GM12878 (cell line): ENCODE measurements around the gene HIC1. TPM values are rescaled to one million over a fixed set of nuclear protein-coding genes. Genes with fewer than 3 reads are reported as not detected.

Source experiments
- BHLHE40 ChIP-seq, 2 experiments: fragments of 450-650 bp in 1 of 2; IDR thresholded peaks; 2 replicates each; pipeline ENCODE4 v1.6.1; 2011 to 2017; ENCODE audit warnings: low read depth in 2 of 2, borderline replicate concordance in 1 of 2, improper control_type of control experiment in 1 of 2, low read length in 1 of 2, mild to moderate bottlenecking in 1 of 2
- CREM ChIP-seq: IDR thresholded peaks from 2 replicates; pipeline ENCODE4 v1.6.1; 2014; ENCODE audit warnings: antibody characterized with exemption, low read depth
- DPF2 ChIP-seq: fragments of 450-650 bp; IDR thresholded peaks from 2 replicates; pipeline ENCODE4 v1.6.1; 2017; ENCODE audit warnings: mild to moderate bottlenecking
- EP300 ChIP-seq, 2 experiments: fragments of 150-350 bp in 1 of 2; IDR thresholded peaks; 2 replicates each; pipeline ENCODE4 v1.6.1; 2011 to 2012; ENCODE audit warnings: low read depth in 2 of 2, low read length in 2 of 2, borderline replicate concordance in 1 of 2, improper control_type of control experiment in 1 of 2, inconsistent platforms in 1 of 2; ENCODE audit not compliant: control insufficient read depth in 1 of 2
- ETV6 ChIP-seq, 2 experiments: fragments of 450-650 bp in 1 of 2; IDR thresholded peaks in 1 of 2; conservative IDR thresholded peaks in 1 of 2; 2 replicates each; pipeline ENCODE4 v1.6.1; 2014; ENCODE audit warnings: antibody characterized with exemption in 1 of 2, borderline replicate concordance in 1 of 2, low read depth in 1 of 2, mild to moderate bottlenecking in 1 of 2, moderate library complexity in 1 of 2
- JUNB ChIP-seq: IDR thresholded peaks from 2 replicates; pipeline ENCODE4 v1.6.1; 2016; ENCODE audit warnings: antibody characterized with exemption, mild to moderate bottlenecking
- MEF2A ChIP-seq: IDR thresholded peaks from 2 replicates; pipeline ENCODE4 v1.6.1; 2011; ENCODE audit warnings: low read depth, mild to moderate bottlenecking, low read length, moderate library complexity; ENCODE audit not compliant: insufficient read depth
- MTA2 ChIP-seq: fragments of 450-650 bp; IDR thresholded peaks from 2 replicates; pipeline ENCODE4 v1.6.1; 2016; ENCODE audit warnings: low read depth, mild to moderate bottlenecking, moderate library complexity
- NR2F1 ChIP-seq: fragments of 450-650 bp; conservative IDR thresholded peaks from 2 replicates; pipeline ENCODE4 v1.6.1; 2017; ENCODE audit warnings: mild to moderate bottlenecking
- POLR2A ChIP-seq: IDR thresholded peaks from 2 replicates; pipeline ENCODE4 v1.6.1; 2011; ENCODE audit warnings: low read depth, mild to moderate bottlenecking, low read length
- SMAD1 ChIP-seq: fragments of 450-650 bp; IDR thresholded peaks from 2 replicates; pipeline ENCODE4 v1.6.1; 2018; ENCODE audit warnings: mild to moderate bottlenecking, low read depth; ENCODE audit not compliant: partially characterized antibody
- ZNF384 ChIP-seq: IDR thresholded peaks from 2 replicates; pipeline ENCODE4 v1.6.1; 2012; ENCODE audit warnings: low read depth, mild to moderate bottlenecking, low read length, improper control_type of control experiment, borderline replicate concordance
- polyA plus RNA-seq, 11 experiments: library from polyadenylated mRNA; depleted of rRNA in 4 of 11; unstranded in 6 of 11; stranded (reverse) in 5 of 11; fragments of >200 nt; fragmentation: Nextera tagmentation in 4 of 11; fragmentation: Illumina TruSeq in 1 of 11; extraction: Ambion mirVana in 4 of 11; extraction: Trizol in 1 of 11; gene quantifications; 1 replicate in 1 of 11; 2 replicates in 10 of 11; pipeline versions ENCODE4 v1.2.1 to v1.2.3, GENCODE V29; 2011 to 2016; ENCODE audit warnings: inconsistent platforms in 2 of 11, missing spikeins in 2 of 11, low read depth in 1 of 11
- total RNA-seq, 4 experiments: library from RNA; depleted of rRNA in 3 of 4; stranded (reverse); fragments of >200 nt in 3 of 4; fragmentation: Illumina TruSeq in 1 of 4; extraction: Trizol in 1 of 4; gene quantifications; 2 replicates each; pipeline versions ENCODE4 v1.2.1 to v1.2.3, GENCODE V29; 2013 to 2021
- TF ChIP-seq, protein P1 (sequence below): IDR thresholded peaks from 2 replicates; pipeline ENCODE4 v1.6.1; 2011; ENCODE audit warnings: mild to moderate bottlenecking, low read depth, low read length, moderate library complexity; ENCODE audit not compliant: insufficient replicate concordance
- TF ChIP-seq, protein P2 (sequence below): fragments of 450-650 bp; formaldehyde crosslinking; IDR thresholded peaks from 2 replicates; pipeline ENCODE4 v1.4.0; 2020; ENCODE audit warnings: mild to moderate bottlenecking, moderate library complexity
- TF ChIP-seq, protein P3 (sequence below): IDR thresholded peaks from 2 replicates; pipeline ENCODE4 v1.6.1; 2011; ENCODE audit warnings: borderline replicate concordance, low read depth, mild to moderate bottlenecking, moderate library complexity, mixed read lengths, low read length; ENCODE audit not compliant: insufficient read depth; ENCODE audit errors: extremely low read length
- TF ChIP-seq, protein P4 (sequence below): fragments of 450-650 bp; IDR thresholded peaks from 2 replicates; pipeline ENCODE4 v1.6.1; 2018; ENCODE audit warnings: mild to moderate bottlenecking, low read depth, moderate library complexity; ENCODE audit not compliant: partially characterized antibody
- TF ChIP-seq, protein P5 (sequence below): fragments of 450-650 bp; IDR thresholded peaks from 2 replicates; pipeline ENCODE4 v1.6.1; 2017; ENCODE audit warnings: mild to moderate bottlenecking, low read depth, inconsistent platforms; ENCODE audit not compliant: poor library complexity, severe bottlenecking

HIC1 gene
- total and polyA plus RNA-seq, 10 of the 15 experiments (the other 5 are each of a cell fraction or from before 2014, with no cell fraction given), result 0.11 to 61.1 (median 4.9) TPM

DNA sequence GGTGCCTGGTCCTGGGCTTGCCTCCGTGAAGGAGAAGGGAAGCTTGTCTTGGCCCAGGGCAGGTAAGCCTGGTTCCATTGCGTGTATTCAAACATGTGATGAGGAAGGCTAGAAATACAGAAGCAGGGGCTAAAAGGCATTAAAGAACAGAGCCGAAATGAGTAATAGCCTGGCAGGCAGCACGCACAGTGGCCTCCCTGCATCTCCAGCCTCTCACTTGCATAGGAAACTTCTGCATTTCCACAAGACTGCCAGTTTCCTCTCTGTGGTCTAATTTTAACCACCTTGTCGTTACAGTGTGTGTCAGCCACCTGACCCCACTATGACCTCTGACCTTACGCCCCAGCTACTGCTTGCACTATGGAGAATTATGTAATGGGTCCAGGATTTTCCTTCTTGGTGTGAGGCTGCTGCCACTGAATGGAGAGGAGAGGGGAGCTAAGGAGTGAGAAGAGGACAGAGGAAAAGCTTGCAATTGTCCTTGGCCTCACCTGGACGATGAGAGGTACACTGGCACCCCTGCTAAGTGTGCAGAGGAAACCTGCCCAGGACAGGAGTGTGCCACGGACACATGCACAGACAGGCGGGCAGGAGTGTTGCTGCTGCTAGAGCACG, 32.8 kb downstream of the HIC1 start (continued):
- TF ChIP-seq ETV6 (conservative IDR thresholded peaks at IDR 0.05 in 1 of 2, IDR thresholded peaks at IDR 0.05 in 1 of 2; ENCODE audit: borderline replicate concordance in 1 of 2, low read depth in 1 of 2), result peak in 1 of 2 experiments; percentile 98; a peak in 2 of 4 replicates
- TF ChIP-seq BHLHE40 (IDR thresholded peaks at IDR 0.05; ENCODE audit: borderline replicate concordance in 1 of 2, low read depth in 2 of 2, low read length in 1 of 2), result peak; percentile 92 to 94
- TF ChIP-seq, protein P1, sequence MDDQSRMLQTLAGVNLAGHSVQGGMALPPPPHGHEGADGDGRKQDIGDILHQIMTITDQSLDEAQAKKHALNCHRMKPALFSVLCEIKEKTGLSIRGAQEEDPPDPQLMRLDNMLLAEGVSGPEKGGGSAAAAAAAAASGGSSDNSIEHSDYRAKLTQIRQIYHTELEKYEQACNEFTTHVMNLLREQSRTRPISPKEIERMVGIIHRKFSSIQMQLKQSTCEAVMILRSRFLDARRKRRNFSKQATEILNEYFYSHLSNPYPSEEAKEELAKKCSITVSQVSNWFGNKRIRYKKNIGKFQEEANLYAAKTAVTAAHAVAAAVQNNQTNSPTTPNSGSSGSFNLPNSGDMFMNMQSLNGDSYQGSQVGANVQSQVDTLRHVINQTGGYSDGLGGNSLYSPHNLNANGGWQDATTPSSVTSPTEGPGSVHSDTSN, result peak; percentile 67
- TF ChIP-seq, protein P2, sequence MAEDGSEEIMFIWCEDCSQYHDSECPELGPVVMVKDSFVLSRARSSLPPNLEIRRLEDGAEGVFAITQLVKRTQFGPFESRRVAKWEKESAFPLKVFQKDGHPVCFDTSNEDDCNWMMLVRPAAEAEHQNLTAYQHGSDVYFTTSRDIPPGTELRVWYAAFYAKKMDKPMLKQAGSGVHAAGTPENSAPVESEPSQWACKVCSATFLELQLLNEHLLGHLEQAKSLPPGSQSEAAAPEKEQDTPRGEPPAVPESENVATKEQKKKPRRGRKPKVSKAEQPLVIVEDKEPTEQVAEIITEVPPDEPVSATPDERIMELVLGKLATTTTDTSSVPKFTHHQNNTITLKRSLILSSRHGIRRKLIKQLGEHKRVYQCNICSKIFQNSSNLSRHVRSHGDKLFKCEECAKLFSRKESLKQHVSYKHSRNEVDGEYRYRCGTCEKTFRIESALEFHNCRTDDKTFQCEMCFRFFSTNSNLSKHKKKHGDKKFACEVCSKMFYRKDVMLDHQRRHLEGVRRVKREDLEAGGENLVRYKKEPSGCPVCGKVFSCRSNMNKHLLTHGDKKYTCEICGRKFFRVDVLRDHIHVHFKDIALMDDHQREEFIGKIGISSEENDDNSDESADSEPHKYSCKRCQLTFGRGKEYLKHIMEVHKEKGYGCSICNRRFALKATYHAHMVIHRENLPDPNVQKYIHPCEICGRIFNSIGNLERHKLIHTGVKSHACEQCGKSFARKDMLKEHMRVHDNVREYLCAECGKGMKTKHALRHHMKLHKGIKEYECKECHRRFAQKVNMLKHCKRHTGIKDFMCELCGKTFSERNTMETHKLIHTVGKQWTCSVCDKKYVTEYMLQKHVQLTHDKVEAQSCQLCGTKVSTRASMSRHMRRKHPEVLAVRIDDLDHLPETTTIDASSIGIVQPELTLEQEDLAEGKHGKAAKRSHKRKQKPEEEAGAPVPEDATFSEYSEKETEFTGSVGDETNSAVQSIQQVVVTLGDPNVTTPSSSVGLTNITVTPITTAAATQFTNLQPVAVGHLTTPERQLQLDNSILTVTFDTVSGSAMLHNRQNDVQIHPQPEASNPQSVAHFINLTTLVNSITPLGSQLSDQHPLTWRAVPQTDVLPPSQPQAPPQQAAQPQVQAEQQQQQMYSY, result no peak
- TF ChIP-seq, protein P3, sequence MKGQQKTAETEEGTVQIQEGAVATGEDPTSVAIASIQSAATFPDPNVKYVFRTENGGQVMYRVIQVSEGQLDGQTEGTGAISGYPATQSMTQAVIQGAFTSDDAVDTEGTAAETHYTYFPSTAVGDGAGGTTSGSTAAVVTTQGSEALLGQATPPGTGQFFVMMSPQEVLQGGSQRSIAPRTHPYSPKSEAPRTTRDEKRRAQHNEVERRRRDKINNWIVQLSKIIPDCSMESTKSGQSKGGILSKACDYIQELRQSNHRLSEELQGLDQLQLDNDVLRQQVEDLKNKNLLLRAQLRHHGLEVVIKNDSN, result no peak
- TF ChIP-seq, protein P4, sequence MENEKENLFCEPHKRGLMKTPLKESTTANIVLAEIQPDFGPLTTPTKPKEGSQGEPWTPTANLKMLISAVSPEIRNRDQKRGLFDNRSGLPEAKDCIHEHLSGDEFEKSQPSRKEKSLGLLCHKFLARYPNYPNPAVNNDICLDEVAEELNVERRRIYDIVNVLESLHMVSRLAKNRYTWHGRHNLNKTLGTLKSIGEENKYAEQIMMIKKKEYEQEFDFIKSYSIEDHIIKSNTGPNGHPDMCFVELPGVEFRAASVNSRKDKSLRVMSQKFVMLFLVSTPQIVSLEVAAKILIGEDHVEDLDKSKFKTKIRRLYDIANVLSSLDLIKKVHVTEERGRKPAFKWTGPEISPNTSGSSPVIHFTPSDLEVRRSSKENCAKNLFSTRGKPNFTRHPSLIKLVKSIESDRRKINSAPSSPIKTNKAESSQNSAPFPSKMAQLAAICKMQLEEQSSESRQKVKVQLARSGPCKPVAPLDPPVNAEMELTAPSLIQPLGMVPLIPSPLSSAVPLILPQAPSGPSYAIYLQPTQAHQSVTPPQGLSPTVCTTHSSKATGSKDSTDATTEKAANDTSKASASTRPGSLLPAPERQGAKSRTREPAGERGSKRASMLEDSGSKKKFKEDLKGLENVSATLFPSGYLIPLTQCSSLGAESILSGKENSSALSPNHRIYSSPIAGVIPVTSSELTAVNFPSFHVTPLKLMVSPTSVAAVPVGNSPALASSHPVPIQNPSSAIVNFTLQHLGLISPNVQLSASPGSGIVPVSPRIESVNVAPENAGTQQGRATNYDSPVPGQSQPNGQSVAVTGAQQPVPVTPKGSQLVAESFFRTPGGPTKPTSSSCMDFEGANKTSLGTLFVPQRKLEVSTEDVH, result peak; percentile 55
- peak; percentile 28 for TF ChIP-seq SMAD1
- no peak; the same call in 1 of the 2 replicates for TF ChIP-seq POLR2A
- TF ChIP-seq, protein P5, sequence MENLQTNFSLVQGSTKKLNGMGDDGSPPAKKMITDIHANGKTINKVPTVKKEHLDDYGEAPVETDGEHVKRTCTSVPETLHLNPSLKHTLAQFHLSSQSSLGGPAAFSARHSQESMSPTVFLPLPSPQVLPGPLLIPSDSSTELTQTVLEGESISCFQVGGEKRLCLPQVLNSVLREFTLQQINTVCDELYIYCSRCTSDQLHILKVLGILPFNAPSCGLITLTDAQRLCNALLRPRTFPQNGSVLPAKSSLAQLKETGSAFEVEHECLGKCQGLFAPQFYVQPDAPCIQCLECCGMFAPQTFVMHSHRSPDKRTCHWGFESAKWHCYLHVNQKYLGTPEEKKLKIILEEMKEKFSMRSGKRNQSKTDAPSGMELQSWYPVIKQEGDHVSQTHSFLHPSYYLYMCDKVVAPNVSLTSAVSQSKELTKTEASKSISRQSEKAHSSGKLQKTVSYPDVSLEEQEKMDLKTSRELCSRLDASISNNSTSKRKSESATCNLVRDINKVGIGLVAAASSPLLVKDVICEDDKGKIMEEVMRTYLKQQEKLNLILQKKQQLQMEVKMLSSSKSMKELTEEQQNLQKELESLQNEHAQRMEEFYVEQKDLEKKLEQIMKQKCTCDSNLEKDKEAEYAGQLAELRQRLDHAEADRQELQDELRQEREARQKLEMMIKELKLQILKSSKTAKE, result peak; percentile 99
- TF ChIP-seq EP300 (IDR thresholded peaks at IDR 0.05; ENCODE audit: borderline replicate concordance in 1 of 2, control insufficient read depth in 1 of 2, low read depth in 2 of 2, low read length in 2 of 2), result peak; percentile 99
- TF ChIP-seq ZNF384, result no peak
- TF ChIP-seq DPF2, result peak; percentile 94
- TF ChIP-seq NR2F1, result peak; percentile 100
- TF ChIP-seq MTA2, result peak; percentile 95
- peak; percentile 96 for TF ChIP-seq JUNB
- TF ChIP-seq CREM, result peak; percentile 97
- TF ChIP-seq MEF2A, result peak; percentile 96
